GM21737 (cell line): ENCODE results near the gene HSPB8.

Experiments
- ATAC-seq: cut with Tn5 transposase; IDR thresholded peaks from one replicate; pipeline ENCODE4 v1.9.1; 2021; ENCODE audit warnings: mild to moderate bottlenecking, moderate library complexity; ENCODE audit not compliant: unreplicated experiment

Gene HSPB8

DNA sequence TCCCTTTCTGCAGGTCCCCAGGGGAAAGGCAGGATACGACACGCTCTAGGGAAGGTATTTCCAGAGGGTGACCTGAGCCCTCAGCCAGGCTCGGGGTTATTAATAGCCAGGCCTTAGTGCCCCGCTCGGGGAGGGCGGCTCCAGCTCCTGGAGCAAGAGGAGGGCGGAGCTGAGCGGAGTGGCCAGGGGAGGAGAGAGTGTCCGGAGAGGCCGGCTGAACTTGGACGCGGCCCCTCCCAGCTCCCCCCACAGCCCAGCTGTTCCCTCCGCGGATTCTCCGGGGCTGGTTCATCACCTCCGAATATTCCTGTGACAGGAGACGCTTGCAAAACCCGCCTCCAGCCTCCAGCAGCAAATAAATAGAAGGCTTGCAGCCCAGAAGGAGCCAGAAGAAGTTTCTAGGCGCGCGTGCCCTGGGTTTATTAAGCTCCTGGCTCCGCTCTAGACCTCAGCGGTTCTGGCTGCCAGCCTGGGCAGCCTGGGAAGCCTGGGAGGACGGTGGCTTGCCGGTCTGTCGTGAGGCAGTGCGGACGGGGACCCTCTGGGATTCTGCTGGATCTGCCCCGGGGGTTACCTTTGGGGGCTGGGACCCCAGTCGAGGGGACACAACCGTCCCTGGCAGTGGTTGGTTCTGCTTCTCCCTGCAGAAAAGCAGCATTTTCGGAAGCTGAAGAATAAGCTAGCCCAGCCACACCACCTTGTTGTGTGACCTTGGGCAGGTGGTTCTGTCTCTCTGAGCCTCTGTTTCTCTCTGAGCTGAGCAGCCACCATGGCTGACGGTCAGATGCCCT, at the start of gene HSPB8:
Gene HSPB8, plus strand, starts transcription at position 388 of the 791 bp plus-strand sequence. Its CDS starts 382 bp downstream, at position 770.
- no peak for ATAC-seq

DNA sequence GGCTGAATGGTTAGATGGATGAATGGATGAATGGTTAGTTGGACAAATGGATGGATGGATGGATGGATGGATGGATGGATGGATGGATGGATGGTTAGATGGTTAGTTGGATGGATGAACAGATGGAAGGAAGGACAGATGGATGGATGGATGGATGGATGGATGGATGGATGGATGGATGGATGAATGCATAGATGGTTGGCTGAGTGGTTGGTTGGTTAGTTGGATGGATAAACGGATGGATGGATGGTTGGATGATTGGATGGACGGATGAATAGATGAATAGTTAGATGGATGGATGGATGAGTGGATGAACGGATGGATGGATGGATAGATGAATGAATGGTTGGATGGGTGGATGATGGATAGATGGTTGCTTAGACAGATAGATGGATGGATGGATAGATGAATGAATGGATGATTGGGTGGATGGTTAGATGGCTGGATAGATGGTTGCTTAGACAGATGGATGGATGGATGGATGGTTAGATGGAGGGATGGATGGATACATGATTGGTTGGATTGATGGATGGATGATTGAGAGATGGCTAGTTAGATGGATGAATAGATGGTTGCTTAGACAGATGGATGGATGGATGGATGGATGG, 48.8 kb upstream of the HSPB8 start:
- no peak for ATAC-seq

GRCh38 chr12:119130523-119130922, 48.2 kb upstream of the HSPB8 start:
- no peak for ATAC-seq

- ATAC-seq = no peak
Measured at GRCh38 chr12:119134284-119135072, 44.3 kb upstream of the HSPB8 start.

- no peak for ATAC-seq
Measured at GRCh38 chr12:119136811-119137410, 41.8 kb upstream of the HSPB8 start.

- ATAC-seq = no peak
Measured at GRCh38 chr12:119139448-119139847, 39.3 kb upstream of the HSPB8 start.

DNA sequence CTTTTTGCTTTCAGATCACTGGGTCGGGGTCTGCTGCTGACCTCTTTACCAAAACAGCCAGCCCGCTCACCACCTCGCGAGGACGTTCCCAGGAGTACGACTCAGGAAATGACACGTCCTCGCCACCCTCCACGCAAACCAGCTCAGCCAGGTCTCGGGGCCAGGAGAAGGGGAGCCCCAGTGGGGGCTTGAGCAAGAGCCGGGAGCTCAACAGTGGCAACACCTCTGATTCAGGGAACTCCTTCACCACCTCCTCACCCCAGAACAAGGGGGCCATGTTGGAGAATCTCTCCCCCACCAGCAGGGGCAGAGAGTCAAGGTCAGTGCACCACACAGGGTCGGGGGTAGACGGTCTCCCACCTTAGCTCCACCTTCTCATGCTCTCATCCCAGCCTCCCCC, 33.4 kb upstream of the HSPB8 start:
- ATAC-seq = no peak

DNA sequence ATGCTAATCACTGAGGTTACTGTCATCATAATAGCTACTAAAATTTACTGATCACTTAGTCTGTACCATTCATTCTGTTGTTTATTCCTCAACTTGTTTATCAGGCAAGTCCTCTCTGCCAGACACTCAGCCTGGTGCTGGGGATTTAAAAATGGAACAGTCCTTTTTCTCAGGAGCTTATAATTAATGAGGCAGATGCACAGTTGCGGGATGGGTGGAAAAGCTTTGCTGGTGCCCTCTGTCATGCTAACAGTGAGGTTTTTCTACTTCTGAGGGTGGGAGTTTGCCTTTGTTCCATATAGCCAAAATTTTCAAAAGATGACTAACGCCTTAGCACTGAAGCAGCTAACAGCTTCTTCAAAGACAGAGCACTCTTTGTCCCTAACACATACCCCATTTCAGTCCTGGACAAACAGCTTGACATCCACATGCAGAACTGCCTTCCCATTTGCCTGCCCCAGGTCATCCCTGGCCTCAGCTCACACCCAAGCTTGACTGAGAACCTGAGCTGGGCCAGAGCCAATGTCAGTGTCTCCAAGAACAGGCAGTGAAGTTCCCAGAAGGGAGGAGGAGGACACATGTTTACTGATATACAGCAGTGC, 30.8 kb upstream of the HSPB8 start:
- no peak for ATAC-seq

- ATAC-seq = no peak
Measured at GRCh38 chr12:119149270-119149669, 29.5 kb upstream of the HSPB8 start.

GRCh38 chr12:119151445-119152026, 27.2 kb upstream of the HSPB8 start:
- no peak for ATAC-seq

DNA sequence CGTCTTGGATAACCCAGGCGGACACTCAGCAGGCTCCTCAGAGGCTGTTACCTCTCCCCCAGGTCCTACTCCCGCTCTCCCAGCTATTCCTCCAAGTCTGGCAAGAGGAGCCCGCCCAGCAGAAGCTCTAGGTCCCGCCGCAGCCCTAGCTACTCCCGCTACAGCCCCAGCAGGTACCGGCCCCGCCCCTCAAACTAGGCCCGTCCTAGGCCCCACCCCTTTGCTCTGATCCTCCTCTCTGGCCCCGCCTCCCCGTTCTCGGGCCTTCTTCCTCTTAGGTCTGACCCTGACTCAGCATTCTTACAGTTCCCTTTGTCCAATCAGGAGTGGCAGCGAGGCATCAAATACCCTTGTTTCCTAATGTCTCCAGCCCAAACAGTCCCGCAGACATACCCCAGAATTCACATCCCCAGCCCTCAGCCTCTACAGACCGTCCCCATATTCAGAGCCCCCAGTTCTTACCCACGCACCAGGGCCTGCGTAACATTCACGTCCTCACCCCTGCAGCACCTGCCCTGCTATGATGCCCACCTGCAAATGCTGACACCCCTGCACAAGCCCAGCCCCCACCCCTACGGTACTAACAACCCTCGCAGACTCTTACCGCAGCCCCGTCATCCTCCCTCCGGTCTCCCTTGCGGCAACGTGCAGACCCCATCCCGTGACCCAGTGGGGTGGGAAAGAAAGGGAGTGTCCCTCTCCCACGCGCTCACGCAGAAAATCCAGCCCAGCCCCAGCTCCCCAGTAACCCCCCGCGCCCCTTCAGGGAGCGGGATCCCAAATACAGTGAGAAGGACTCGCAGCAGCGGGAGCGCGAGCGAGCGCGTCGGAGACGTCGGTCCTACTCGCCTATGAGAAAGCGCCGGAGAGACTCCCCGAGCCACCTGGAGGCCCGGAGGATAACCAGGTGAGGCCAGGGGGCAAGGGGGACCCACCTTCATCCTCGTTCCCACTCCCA, 25.0 kb upstream of the HSPB8 start:
- no peak for ATAC-seq

DNA sequence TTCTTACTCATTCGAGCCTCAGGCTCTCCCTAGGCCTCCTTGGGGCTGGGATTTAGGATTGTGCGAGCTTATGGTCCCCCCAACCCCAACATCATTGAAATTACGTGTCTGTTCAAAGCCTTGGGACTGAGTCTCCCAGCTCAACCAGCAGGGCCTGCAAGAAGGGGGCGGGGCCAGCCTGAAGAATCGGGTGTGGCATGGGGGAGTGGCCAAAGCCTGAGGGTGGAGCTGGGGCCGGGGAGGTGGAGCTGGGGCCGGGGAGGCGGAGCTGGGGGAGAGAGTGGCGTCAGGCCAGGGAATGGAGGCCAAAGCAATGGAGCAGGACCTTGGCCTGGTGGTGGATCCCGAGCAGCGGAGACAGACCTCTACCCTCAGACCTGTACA, 24.3 kb upstream of the HSPB8 start:
- ATAC-seq = no peak

DNA sequence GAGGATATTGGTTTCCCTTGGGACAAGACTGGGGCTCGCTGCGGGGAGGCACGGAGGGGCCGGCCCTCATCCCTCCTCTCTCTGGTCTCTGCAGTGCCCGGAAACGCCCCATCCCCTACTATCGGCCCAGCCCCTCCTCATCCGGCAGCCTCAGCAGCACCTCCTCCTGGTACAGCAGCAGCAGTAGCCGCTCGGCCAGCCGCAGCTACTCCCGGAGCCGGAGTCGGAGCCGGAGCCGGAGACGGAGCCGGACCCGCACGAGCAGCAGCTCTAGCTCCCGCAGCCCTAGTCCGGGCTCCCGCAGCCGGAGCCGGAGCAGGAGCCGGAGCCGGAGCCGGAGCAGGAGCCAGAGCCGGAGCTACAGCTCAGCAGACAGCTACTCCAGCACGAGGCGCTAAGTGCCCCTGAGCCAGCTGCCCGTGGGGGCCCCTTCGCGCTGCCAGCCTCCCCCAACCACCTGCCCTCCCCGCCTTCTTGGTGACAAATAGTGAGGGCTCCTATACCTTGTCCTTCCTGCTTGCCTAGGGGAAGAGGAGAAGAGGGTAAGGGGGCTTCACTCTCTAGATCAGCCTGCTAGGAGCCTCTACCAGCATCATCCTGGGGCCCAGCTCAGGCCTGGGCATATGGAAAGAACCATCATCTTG, 22.2 kb upstream of the HSPB8 start:
- ATAC-seq = no peak

DNA sequence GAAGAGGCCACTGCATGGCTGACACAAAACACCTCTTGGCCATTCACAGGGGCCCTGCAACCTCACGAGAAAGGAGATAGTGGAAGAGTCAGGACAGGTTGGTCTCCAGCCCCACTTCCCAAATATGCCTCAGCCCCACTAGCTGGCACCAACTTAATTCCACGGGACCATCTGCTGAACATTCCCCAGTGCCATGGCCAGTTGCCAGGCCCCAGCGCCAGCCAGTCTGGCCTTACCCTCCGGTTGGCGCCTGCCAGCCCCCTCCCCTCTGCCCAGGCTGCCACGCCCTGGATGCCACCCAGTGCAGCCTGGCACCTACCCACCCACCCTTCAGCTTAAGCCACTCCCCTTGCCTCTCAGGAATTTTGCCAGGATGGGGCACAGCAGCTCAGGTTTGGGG, 21.2 kb upstream of the HSPB8 start:
- ATAC-seq = no peak

- ATAC-seq = no peak
Measured at GRCh38 chr12:119157978-119158377, 20.8 kb upstream of the HSPB8 start.

DNA sequence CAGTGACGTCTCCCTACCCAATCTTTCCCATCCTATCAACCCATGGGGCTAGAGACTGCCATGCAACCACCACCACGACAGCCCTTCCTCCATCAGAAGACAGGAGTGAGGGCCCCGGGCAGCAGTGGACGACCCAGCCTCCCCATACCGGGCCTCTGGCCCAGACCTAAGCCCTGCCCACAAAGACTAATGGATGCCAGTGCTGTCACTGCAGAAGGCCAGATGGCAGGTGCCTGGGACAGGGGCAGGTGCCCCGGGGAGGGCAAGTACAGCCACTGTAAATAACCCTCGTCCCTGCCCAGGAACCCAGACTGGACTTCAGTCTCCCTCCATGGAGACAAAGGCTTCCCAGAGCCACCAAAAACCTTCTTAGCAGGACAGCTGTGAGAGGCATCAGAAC, 20.3 kb upstream of the HSPB8 start:
- no peak for ATAC-seq

DNA sequence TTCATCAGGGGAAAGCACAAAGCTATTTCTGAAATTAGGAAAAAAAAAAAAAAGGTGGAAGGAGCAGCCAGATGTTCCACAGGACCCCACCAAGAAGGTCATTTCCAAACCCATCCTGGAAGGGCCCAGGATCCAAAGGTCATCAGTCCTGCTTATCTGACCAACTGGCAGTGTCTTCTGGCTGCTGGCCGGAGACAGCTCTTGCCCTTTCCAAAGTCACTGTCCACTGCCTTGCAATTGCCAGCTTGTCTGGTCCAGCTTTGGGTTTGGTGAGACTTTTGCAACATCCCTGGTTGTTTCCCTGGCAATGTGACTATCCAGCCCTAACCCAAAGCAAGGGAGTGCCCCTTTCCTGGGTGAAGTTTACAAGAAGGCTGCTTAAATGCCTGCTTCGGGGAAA, 18.9 kb upstream of the HSPB8 start:
- ATAC-seq = no peak

GRCh38 chr12:119167902-119168301, 10.8 kb upstream of the HSPB8 start:
- ATAC-seq = no peak

- ATAC-seq = no peak
Measured at GRCh38 chr12:119168721-119169120, 10.0 kb upstream of the HSPB8 start.
